Stimulated activated CD8-positive, alpha-beta memory T cell treated with anti-CD3 and anti-CD28 coated beads, Interleukin-4, amount 100 ng/mL, for 48 hours (primary cell): Measurements from ENCODE around the gene ERC2.

Experiments used
- DNase-seq: peaks from one replicate; pipeline ENCODE4 v3.0.0-alpha.2; 2020

The ERC2 gene

DNA sequence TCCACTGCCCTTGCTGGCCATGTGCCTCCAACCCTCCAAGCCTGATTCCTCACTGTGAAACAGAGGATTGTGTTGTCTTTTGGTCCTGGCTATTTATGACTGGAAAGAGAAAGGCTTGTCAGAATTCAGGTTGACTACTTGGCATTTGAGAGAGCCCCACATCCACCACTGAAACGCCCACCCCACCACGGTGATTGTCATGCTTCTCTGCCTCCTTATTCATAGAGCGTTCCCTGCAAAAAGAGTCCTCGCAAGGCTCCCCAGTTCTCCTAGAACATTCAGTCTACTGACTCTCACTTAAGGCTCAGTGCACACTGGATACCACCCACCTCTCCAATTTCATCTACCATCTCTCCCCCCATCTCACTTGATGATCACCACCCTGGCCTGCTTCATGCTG, 818.3 kb downstream of the ERC2 start:
- DNase-seq = no peak

GRCh38 chr3:55649554-55649953, 818.7 kb downstream of the ERC2 start:
- DNase-seq = no peak

- DNase-seq = no peak
Measured at GRCh38 chr3:55648591-55649318, 819.5 kb downstream of the ERC2 start.

GRCh38 chr3:55647670-55648069, 820.6 kb downstream of the ERC2 start:
- DNase-seq = no peak

- DNase-seq = no peak
Measured at GRCh38 chr3:55647063-55647462, 821.2 kb downstream of the ERC2 start.

DNA sequence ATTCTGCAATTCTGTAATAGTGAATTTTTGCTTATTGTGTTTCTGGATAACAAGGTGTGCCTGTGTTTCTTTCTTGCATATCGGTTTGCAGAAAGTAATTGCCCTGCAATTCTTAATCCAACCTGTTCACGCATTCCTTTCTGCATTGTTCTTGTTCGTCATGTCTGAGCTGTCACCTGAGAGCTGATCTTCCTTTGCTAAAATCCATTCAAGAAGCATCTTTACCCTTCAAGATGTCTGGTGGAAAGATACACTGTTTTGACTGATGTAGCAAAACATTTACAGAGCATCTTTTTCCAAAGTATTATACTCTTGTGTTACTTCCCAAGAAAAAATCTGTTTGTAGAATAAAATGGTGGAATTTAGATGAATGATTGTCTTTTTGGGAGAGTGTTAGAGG, 822.1 kb downstream of the ERC2 start:
- DNase-seq = no peak

GRCh38 chr3:55645422-55645821, 822.8 kb downstream of the ERC2 start:
- no peak for DNase-seq

GRCh38 chr3:55643283-55643682, 825.0 kb downstream of the ERC2 start:
- DNase-seq = no peak

GRCh38 chr3:55641964-55642363, 826.3 kb downstream of the ERC2 start:
- no peak for DNase-seq

DNA sequence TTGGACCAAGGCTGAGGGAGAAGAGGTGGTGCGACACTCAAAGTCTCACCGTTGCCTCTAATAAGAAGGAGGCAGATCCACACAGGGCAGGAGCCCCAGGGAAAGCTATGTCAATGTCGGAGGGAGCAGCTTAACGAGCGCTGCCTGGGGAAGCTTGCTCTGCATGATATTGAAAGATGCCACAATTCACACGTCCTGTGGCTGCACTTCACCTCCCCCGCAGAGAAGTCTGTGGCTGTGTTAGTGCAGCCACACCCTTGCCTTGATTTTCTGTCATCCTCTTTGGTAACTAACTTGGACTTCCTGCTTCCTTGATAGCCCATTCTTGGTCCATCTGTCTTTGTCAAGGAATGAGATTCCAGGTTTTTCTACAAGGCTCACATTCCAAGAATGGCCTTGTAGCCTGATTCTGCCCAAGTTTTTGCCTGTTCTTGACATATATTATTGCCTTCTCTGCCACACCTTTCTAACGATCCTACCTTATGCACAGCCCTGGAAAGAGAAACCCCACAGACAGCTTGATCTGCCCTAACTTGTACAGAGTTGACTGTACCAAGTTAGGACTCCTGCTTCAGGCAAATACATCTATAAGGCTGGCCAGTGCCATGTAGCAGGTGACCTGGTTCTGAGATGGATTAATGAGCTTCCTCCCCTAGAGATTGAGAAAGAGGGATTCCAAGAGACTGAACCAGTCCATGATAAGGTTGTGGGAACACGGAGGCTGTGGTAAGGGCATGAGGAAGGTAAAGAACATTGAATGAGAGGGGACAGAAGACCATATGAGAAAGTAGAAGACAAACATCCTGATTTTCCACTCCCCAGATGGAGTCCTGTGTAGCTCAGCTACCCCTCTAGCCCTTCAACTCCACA, 828.1 kb downstream of the ERC2 start:
- DNase-seq = no peak

DNA sequence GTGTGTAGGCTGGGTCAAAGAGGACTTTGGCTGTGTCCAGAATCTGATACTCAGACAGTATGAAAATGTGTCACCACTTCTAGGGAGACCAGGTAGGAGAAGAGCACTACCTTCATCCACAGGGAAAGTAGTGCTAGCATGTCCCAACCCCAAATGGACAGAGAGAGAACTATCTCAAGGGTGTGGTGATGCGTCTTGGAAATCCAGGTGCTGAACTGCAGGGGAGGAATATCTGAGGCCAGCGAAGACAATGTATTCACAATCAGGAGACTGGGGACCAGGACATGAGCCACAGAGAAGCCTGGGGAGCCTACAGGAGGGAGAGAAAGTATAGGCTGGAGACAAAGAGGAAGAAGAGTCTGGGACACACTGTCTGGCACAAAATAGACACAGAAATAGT, 829.1 kb downstream of the ERC2 start:
- no peak for DNase-seq

GRCh38 chr3:55637906-55638638, 830.2 kb downstream of the ERC2 start:
- DNase-seq = no peak

- no peak for DNase-seq
Measured at GRCh38 chr3:55636300-55637195, 831.7 kb downstream of the ERC2 start.

- DNase-seq = no peak
Measured at GRCh38 chr3:55634345-55634744, 833.9 kb downstream of the ERC2 start.

GRCh38 chr3:55633333-55633732, 834.9 kb downstream of the ERC2 start:
- no peak for DNase-seq

- DNase-seq = no peak
Measured at GRCh38 chr3:55631766-55632331, 836.4 kb downstream of the ERC2 start.

GRCh38 chr3:55630921-55631299, 837.4 kb downstream of the ERC2 start:
- no peak for DNase-seq

- no peak for DNase-seq
Measured at GRCh38 chr3:55630280-55630920, 837.9 kb downstream of the ERC2 start.

- DNase-seq = no peak
Measured at GRCh38 chr3:55629432-55629831, 838.8 kb downstream of the ERC2 start.

- no peak for DNase-seq
Measured at GRCh38 chr3:55626279-55626665, 842.0 kb downstream of the ERC2 start.

DNA sequence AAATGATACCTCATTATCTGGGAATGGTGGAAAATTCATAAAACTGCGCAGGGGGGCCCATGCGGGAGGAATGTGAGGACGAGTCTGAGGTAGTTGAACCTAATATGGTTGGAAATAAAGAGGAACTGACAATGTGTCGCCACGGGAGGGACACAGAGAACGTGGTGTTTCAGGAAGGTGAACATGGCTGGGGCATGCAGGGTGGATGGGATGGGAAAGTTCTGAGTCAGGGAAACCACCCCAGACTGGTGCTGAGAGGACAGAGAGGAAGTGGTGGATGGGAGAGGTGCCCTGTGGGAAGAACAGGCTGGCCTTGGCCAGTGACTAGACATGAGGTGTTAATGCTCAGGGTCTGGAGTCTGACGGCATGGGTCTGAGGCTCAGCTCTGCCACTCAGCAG, 844.0 kb downstream of the ERC2 start:
- no peak for DNase-seq

GRCh38 chr3:55623786-55624185, 844.5 kb downstream of the ERC2 start:
- DNase-seq = no peak
